Aorta (tissue), 5 donors: ENCODE data around the gene FKBP7. TPM values are rescaled to one million over a fixed set of nuclear protein-coding genes. Genes with fewer than 3 reads are reported as not detected.
A peak's percentile ranks its signal among the peaks of the same experiment; 100 is the strongest.
"Not testable (repeated sequence)": the region's sequence is repeated elsewhere in the genome, so short reads cannot be mapped to it uniquely, and the experiment has no call there.

Source experiments
- ATAC-seq: fragments of 200-7000 bp; cut with Tn5 transposase; one replicate; pipeline ENCODE4 v1.9.1; 2022; ENCODE audit warnings: moderate library complexity; ENCODE audit not compliant: low FRiP score
- DNase-seq, 2 donors: peaks; one replicate each; pipeline ENCODE4 v3.0.0-alpha.2; 2020
- H3K27ac ChIP-seq, 2 donors: one replicate each; pipeline ENCODE4 v1.5.1; 2013; ENCODE audit warnings: low read length in 2 of 2, mild to moderate bottlenecking in 2 of 2, moderate library complexity in 2 of 2, control low read depth in 1 of 2, inconsistent platforms in 1 of 2, low read depth in 1 of 2
- H3K27me3 ChIP-seq, 2 donors: one replicate each; pipeline ENCODE4 v1.6.1; 2013; ENCODE audit warnings: control low read depth in 1 of 2, low read length in 1 of 2, mild to moderate bottlenecking in 1 of 2, moderate library complexity in 1 of 2; ENCODE audit not compliant: insufficient read depth in 2 of 2, control insufficient read depth in 1 of 2
- H3K36me3 ChIP-seq, 2 donors: one replicate each; pipeline ENCODE4 v1.6.1; 2013; ENCODE audit warnings: control low read depth in 1 of 2, low read length in 1 of 2, mild to moderate bottlenecking in 1 of 2; ENCODE audit not compliant: insufficient read depth in 2 of 2, control insufficient read depth in 1 of 2
- H3K4me1 ChIP-seq, 2 donors: one replicate each; pipeline ENCODE4 v1.6.1; 2013; ENCODE audit warnings: low read length in 2 of 2, control low read depth in 1 of 2, mild to moderate bottlenecking in 1 of 2, moderate library complexity in 1 of 2; ENCODE audit not compliant: insufficient read depth in 2 of 2, control insufficient read depth in 1 of 2
- H3K4me3 ChIP-seq, 2 donors: one replicate each; pipeline ENCODE4 v1.5.1; 2013; ENCODE audit warnings: low read length in 2 of 2, control low read depth in 1 of 2, mild to moderate bottlenecking in 1 of 2
- H3K9me3 ChIP-seq: one replicate; pipeline ENCODE4 v1.6.1; 2013; ENCODE audit warnings: mild to moderate bottlenecking, low read length; ENCODE audit not compliant: control insufficient read depth
- WGBS, 2 donors: extraction: QIAGEN DNeasy Blood & Tissue Kit; methylation state at CpG; one replicate each; pipeline ENCODE4 v1.1.7; 2013; 5-methylcytosine and 5-hydroxymethylcytosine counted together
- intact Hi-C, 2 donors: fragments of 100-400 bp; cut with DNase I; formaldehyde crosslinking; loops; one replicate each; pipeline versions ENCODE4 v1.14.2 to v1.15.0; 2022
- long read RNA-seq, 2 donors: library from polyadenylated mRNA; unstranded; transcript quantifications; one replicate each; pipeline ENCODE4 v2.0.0, GENCODE V29; 2020 to 2021
- polyA plus RNA-seq, 2 donors: library from polyadenylated mRNA; stranded (reverse); fragments of 200-250 nt; gene quantifications; one replicate each; pipeline ENCODE4 v1.2.3, GENCODE V29; 2013
- total RNA-seq, 2 donors: library from RNA; stranded (reverse); fragmentation: NEBNext Ultra II Directional; extraction: Animal tissue kit (Norgen Biotek cat#: 25700); gene quantifications; one replicate each; pipeline ENCODE4 v1.2.1, GENCODE V29; 2021
- donor health status: healthy with polysubstance abuse.
- donor health status: Bipolar disorder and iron deficiency.
- donor health status: DM: no; HTN: no; CAD: no.
- donor health status: DM: no; HTN: no; CAD: no.
- donor health status: DM: yes; HTN: yes; CAD: no.

FKBP7 gene
- total RNA-seq (10 to 100 TPM; 23.6 to 28.0 TPM), polyA plus RNA-seq (10 to 100 TPM; 12.8 to 41.5 TPM)
- long read RNA-seq, donor 1, transcript FKBP7-204 (4 exons, 2,834 nt), result major isoform, 7 of 14 reads
- long read RNA-seq, donor 1, partial matches to known transcripts, result 0 of 14 reads
- long read RNA-seq, donor 1, other reads (novel, unspliced or antisense), result 3 of 14 reads
- long read RNA-seq, donor 2, transcript FKBP7-204 (4 exons, 2,834 nt), result major isoform, 7 of 11 reads
- long read RNA-seq, donor 2, partial matches to known transcripts, result 0 of 11 reads
- long read RNA-seq, donor 2, other reads (novel, unspliced or antisense), result 2 of 11 reads

- ATAC-seq, result peak; percentile 93
- 3 to 4% methylated on average over 56 of the region's 56 CpGs for WGBS, 2 donors
- Histone ChIP-seq H3K4me3 (peak within 1 kb of the TSS; percentile 78 to 88), H3K27ac (peak within 1 kb of the TSS; percentile 47 to 90), H3K36me3 (no peaks in the 10 kb centered on the region), H3K27me3 (no peaks in the 10 kb centered on the region), H3K9me3 (no peaks in the 10 kb centered on the region), H3K4me1 (peaks cover 0 to 4% of the 10 kb centered on the region in 2 donors)
- intact Hi-C loops, result loop anchor here in 1 of 2 donors (2.0 kb wide), 1 partner anchor 30 kb away; no protein-coding TSS in a partner anchor
- peak; percentile 91 to 95 for DNase-seq
Observed at GRCh38 chr2:178478439-178479274, at the start of gene FKBP7. Gene FKBP7, minus strand, starts transcription at chr2:178478600. Its CDS starts 101 bp downstream, at chr2:178478499.

DNA sequence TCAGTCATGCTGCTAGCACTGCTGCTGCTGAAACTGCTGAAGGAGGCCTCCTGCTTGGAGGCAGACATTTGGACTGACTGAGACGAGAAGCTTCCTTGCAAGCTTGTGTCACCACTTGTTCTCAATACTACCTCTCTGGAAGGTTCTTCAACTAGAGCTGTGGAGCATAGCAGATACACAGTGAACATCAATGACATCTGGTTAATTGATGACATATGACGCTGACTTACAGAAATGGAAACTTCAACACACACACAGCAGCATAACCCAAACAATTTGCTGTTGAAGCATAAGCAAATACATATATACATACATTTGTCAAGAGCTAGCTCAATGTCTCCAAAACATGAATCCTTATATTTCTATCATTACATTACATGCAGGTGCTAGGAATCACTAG, 49.2 kb upstream of the FKBP7 start:
- H3K27me3 ChIP-seq, result no peaks in the 10 kb centered on the region
- WGBS, 2 donors, result 87 to 93% methylated on average over 2 of the region's 2 CpGs
- H3K36me3 ChIP-seq, result peaks cover 0 to 4% of the 10 kb centered on the region in 2 donors
- H3K9me3 ChIP-seq, result no peaks in the 10 kb centered on the region
- no peaks in the 10 kb centered on the region for H3K4me1 ChIP-seq
- no peak for ATAC-seq
- intact Hi-C loops, result no loop called here
- DNase-seq, result no peak
- no peak overlapping the region for H3K27ac ChIP-seq
- H3K4me3 ChIP-seq, result no peak overlapping the region

DNA sequence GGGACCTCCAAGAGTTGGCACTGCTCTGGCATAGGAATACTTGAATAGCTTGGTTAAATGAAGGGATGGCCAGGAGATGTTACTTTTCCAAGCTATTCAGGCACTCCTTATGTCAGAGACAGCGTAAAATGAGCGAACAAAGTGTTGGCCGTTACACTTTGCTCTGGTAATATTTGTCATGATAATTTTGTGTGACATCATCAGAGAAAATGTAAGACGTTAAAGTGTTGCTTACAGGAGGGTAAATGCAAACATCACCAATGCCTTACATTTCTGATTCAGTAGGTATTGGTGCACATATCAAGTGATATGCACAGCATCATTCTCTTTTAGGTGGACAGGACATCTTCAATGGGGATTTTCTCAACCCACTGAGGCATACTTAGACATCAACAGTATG, 47.9 kb upstream of the FKBP7 start:
- H3K27me3 ChIP-seq, result no peaks in the 10 kb centered on the region
- WGBS, 2 donors, result 94 to 96% methylated on average over 4 of the region's 4 CpGs
- H3K4me3 ChIP-seq, result no peak overlapping the region
- ATAC-seq, result no peak
- peaks cover 0 to 2% of the 10 kb centered on the region in 2 donors for H3K36me3 ChIP-seq
- no peaks in the 10 kb centered on the region for H3K9me3 ChIP-seq
- no peak for DNase-seq
- no peaks in the 10 kb centered on the region for H3K4me1 ChIP-seq
- intact Hi-C loops, result no loop called here
- H3K27ac ChIP-seq, result no peak overlapping the region

- ATAC-seq, H3K4me1 ChIP-seq, H3K36me3 ChIP-seq, DNase-seq, H3K27me3 ChIP-seq, intact Hi-C loops, H3K9me3 ChIP-seq, H3K27ac ChIP-seq, H3K4me3 ChIP-seq: not testable (repeated sequence)
- 64 to 67% methylated on average over 1 of the region's 1 CpG for WGBS, 2 donors
Observed at GRCh38 chr2:178525460-178525859, 47.1 kb upstream of the FKBP7 start.

DNA sequence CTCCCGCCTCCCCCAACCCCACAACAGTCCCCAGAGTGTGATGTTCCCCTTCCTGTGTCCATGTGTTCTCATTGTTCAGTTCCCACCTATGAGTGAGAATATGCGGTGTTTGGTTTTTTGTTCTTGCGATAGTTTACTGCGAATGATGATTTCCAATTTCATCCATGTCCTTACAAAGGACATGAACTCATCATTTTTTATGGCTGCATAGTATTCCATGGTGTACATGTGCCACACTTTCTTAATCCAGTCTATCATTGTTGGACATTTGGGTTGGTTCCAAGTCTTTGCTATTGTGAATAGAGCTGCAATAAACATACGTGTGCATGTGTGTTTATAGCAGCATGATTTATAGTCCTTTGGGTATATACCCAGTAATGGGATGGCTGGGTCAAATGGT, 46.6 kb upstream of the FKBP7 start:
- H3K4me1 ChIP-seq, H3K27me3 ChIP-seq, DNase-seq, H3K27ac ChIP-seq, H3K4me3 ChIP-seq, H3K36me3 ChIP-seq, H3K9me3 ChIP-seq, ATAC-seq, intact Hi-C loops: not testable (repeated sequence)
- 93 to 98% methylated on average over 1 to 4 of the region's 5 CpGs for WGBS, 2 donors

- Histone ChIP-seq H3K36me3 (no peaks in the 10 kb centered on the region), H3K27ac (no peak overlapping the region), H3K9me3 (no peaks in the 10 kb centered on the region), H3K4me3 (peak overlapping the region; percentile 66 to 84), H3K27me3 (no peaks in the 10 kb centered on the region), H3K4me1 (no peaks in the 10 kb centered on the region)
- DNase-seq (no peak), ATAC-seq (no peak)
- intact Hi-C loops, result loop anchor here in 1 of 2 donors (5.0 kb wide), 2 partner anchors 41 to 71 kb away; partner anchors contain the start of genes PJVK, PLEKHA3 and PRKRA
- WGBS, 2 donors, result 34 to 37% methylated on average over 8 of the region's 8 CpGs
Observed at GRCh38 chr2:178523596-178524134, 45.3 kb upstream of the FKBP7 start.

GRCh38 chr2:178522950-178523595, 44.7 kb upstream of the FKBP7 start:
- WGBS, 2 donors, result 9 to 22% methylated on average over 25 of the region's 25 CpGs
- no peaks in the 10 kb centered on the region for H3K27me3 ChIP-seq
- no peaks in the 10 kb centered on the region for H3K9me3 ChIP-seq
- DNase-seq (peak; percentile 89 to 91), ATAC-seq (peak; percentile 96)
- no peaks in the 10 kb centered on the region for H3K4me1 ChIP-seq
- H3K27ac ChIP-seq, result peak overlapping the region in 1 of 2 donors; percentile 60
- peaks cover 2 to 3% of the 10 kb centered on the region in 2 donors for H3K36me3 ChIP-seq
- intact Hi-C loops, result loop anchor here in 1 of 2 donors (5.0 kb wide), 2 partner anchors 41 to 71 kb away; partner anchors contain the start of genes PJVK, PLEKHA3 and PRKRA
- peak overlapping the region; percentile 66 to 84 for H3K4me3 ChIP-seq
